GM18502 (cell line): ENCODE results near the gene OPCML.

ENCODE experiments used
- ATAC-seq: cut with Tn5 transposase; IDR thresholded peaks from one replicate; pipeline ENCODE4 v1.9.1; 2021; ENCODE audit warnings: mild to moderate bottlenecking; ENCODE audit not compliant: unreplicated experiment, poor library complexity

Gene OPCML

DNA sequence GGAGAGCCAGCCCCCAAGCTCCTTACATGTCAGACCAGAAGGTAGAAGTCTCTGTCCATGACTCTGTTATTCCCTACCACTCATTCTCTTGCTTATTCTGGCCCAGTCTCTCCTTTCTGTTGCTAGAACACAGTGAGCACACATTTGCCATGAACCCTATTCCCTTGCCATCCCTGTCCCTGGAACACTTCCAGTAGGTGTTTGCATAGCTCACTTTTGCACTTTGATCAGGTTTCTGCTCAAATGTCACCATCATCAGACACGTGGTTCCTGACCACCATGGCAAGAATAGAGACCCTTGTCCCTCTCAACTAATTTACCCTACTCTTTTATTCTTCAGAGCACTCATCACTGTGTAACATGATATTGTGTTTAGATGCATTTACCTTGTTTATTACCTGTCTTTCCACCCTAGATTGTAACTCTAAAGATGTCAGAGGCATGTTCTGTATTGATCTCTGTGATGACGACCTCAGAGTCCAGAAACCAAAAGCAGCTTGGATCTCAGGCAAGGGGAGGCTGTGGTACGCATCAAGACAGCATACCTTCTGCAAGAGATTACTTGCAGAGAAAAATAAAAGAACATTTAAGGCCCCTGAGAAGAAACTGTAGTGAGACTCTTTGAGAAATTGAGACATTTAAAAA, 606.4 kb downstream of the OPCML start:
- ATAC-seq: no peak

- no peak for ATAC-seq
Observed at GRCh38 chr11:132921597-132921996, 610.7 kb downstream of the OPCML start.

DNA sequence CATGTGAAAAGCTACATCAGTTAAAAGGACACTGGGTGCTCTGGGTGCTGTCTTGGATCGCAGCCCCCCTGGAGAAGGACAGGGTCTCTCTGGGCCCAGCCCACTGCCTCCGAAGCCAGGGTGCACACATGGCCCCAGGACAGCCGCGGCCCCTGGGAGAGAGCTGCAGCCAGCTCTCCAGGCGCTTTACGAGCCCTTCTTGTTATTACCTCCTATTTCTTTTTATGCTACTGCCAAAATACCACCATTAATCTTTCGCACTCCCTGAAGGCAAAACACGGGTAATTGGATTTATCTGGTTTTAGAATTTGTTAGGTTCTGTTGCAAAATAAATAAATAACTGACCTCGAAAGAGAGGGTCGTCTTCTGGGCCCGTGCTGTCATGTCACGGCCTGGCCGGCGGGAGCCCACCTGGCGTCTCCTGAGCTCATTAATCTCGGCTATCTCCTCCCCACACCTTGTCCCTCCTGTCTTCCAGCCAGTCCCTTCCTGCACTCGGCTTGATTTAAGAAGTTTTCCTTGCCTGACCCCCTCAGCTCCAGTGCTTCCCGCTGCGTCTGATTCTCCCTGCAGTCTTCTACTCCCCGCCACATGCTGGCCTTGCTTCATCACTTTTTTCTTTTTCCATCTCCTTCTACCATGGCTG, 611.7 kb downstream of the OPCML start:
- ATAC-seq: no peak

DNA sequence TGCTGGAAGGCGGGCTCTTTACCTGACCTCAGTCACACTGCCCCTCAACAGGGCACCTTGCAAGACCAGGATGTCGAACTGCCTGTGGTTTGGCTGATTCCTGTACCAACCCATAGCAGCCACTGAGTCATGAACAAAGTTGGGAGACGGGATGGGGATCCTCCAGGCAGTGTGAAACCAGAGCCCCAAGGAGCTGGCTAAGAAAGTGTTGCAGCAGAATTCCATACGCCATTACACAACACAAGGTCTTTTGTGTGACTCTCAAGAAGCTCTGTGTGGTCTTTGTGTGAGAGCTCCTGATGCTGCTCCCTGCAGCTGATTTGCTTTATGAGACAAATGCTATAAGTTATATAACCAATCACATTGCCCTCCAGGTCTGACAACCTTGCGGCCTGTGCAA, 617.7 kb downstream of the OPCML start:
- no peak for ATAC-seq

DNA sequence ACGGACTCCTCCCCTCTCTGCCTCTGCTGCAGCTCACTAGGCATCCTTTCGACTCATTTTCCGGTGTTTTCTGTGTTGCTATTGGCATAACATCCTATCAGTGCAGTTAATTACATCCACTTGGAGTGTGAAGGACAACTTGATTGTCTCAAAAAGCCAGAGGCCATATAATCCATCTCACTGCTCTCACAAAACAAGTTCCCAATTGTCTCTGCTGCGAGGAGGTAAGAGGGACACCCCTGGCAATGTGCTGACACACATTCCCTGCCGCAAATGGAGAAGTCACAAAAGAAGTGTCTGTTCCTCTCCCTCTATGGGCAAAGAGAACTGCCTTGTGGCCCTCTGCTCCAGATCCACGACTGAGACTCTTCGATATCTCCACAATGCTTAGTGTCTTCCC, 618.4 kb downstream of the OPCML start:
- no peak for ATAC-seq

DNA sequence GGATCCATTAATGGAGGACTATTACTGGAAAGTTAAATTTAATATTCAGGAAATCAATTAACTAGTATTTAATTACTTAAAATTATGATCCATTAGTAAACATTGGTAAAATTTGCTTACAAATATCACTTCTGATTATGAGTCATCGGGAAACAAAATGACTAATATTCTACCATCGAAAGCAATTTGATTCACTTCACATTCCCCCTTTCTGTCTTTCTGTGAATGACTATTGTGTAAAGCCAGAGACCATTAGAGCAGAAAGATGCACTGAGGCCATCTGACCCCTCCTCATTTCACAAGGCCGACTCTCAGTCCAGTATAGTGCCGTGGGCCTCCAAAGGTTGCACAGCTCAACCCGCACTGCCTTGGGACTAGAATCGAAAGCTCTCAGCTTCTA, 619.0 kb downstream of the OPCML start:
- ATAC-seq: peak; percentile 44

DNA sequence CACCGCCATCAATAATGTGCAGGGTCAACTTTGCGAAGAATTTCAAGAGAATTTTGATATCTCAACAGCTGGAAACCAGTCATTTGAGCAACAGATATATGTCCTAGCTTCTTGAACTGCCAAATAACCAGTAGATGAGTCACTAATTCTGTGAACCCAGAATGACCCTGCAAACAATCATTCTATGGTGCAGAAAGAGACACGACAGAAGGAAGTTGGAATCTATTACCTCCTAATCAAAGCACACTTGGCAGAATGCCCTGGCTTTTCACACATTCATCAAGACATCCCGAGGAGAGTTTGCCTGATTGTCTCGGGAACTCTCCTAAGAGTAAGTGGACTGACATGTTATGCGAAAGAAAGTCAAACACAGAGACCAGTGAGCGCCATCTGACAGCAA, 621.1 kb downstream of the OPCML start:
- no peak for ATAC-seq

DNA sequence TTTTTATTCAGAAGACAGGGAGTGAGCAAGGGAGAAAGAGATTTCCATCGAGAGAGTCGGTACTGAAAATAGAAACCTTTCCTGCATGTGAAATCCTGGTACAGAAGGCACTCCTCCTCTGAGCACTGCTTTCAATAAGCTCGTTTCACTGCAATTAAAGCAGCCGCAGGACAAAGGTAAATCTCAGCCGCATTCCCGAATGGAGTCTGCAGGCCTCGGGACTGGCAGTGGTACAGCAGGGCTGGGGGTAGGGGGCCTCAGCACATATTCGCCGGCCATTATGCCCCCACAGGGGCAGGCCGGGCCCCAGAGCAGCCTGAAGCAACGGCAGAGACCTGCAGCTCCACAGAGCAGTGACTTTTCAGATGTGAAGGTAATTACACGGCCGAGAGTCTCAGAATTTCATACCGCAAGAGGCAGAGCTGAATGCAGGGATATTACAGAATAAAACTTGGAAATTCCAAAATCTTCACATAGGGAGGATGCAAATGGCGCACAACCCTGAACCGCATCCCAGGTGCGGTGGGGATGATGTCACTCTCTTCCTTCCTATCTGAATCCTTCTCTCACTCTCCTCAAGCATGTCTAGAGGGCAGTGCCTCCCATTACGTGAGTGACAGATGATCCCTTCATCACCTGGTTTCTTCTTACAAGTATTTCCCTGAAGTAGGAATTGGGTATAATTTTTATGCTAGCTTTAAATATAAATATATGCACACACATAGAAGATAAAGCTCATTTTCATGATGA, 622.1 kb downstream of the OPCML start:
- ATAC-seq: no peak

DNA sequence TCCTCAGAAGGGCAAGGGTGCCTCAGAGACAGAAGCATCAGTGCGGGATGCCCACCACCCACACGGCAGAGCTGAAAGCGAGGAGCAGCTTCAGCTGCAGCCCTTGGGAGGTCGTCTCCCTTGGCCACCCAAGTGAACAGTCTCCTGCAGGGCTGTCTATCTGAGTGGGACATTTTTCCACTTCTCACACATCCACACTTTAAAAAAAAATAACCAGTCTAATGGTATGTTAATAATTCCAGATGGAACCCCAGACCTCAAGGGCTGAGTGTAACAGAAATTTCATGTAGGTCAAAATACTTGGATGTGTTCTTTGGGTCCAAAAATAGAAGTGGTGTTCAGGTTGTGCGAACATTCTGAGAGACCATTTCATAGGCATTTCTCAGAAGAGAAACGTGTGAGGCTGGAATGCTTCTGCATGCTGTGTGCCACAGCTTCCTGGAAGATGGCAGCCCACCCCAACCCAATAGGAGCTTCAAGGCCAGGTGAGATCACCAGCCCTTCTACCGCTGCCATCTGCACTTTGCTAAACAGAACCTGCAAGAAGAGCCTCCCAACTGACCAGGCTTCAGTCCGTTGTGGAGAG, 623.2 kb downstream of the OPCML start:
- ATAC-seq: no peak

DNA sequence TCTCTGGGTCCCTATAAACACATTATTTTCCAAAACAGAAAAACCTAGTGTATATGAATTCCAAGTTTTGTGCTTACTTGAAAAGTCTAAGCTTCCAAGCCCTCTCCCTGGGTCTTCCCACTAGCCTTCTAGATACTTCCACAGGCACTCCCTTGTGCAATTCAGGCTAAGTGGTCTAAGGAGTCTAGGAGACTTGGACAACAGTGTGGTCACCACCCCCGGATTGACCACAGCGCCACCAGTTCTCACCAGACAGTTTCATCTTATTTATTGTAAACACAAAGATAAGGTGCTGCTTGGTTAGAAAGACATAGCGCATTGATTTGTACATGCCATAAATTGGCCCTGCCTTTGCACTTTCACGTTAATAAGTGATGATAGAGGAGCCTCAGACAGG, 623.9 kb downstream of the OPCML start:
- no peak for ATAC-seq

- ATAC-seq: no peak
Observed at GRCh38 chr11:132907651-132908413, 624.5 kb downstream of the OPCML start.

DNA sequence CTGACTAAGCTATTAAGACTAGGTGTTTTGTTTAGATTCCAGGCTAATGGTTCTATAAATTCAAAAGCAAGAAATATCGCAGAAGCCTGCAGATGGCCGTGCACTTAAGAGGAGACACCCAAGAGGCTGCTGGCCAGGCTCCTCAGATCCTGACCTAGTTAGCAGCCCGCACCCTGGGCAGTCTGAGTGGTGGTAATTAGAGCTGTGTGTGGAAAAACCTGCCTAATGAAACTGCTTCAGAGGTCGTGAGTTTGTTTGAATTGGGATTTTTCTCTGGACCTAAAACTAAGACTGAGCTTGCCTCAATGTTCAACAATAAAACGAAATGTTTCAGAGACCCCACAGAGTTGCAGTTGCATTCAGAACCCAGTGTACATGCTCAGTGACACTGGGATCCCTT, 627.7 kb downstream of the OPCML start:
- no peak for ATAC-seq

GRCh38 chr11:132904091-132904490, 628.2 kb downstream of the OPCML start:
- no peak for ATAC-seq

DNA sequence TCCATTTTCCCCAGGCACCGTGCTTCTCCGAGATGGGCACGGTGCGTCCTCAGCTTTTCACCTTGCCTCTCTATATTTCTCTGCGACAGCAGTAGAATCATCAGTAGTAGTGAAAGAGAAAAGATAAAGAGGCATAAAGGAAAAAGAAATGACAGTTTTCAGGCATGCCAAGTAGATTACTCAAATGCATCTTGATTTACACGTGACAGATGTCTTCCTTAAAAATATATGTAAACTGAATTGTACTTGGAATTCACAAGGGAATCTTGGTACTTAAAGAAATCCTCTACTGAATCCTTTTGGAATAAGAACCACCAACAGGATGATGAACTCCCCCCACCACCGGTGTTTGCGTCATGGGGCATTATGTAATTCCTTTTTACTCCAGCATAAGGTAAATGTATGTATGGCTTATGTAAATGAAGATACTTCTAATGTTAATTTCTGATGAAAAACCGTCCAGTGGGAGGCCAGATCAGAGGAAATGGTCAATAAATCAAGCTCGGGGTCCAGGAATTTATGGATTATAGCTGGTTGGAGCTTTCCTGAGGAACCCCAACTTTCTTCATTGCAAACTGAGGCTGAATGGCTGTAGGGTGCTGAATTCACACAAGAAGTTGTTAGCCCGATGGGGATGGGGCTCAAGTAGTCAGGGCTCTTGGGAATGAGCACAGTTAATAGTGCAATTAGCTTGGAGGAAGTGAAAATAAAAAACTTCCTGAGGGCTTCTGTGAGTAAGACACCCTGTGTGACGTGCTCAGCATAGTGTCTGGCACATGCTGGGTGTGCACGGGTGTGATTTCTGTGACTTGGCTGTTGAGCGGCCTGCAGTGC, 630.4 kb downstream of the OPCML start:
- no peak for ATAC-seq

DNA sequence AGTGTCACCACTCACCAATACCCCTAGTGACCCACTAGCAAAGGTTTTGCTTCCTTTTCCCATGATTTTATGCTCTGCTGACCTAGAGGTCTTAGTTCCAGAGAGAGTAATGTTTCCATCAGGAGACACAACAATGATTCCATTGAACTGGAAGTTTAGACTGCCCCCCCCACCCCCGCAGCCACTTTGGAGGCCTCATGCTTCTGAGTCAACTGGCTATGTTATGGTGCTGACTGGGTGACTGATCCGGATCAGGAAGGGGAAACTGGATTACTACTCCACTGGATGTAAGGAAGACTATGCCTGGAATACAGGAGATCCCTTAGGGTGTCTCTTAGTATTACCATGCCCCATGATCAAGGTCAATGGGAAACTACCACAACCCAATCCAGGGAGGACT, 633.6 kb downstream of the OPCML start:
- ATAC-seq: no peak

DNA sequence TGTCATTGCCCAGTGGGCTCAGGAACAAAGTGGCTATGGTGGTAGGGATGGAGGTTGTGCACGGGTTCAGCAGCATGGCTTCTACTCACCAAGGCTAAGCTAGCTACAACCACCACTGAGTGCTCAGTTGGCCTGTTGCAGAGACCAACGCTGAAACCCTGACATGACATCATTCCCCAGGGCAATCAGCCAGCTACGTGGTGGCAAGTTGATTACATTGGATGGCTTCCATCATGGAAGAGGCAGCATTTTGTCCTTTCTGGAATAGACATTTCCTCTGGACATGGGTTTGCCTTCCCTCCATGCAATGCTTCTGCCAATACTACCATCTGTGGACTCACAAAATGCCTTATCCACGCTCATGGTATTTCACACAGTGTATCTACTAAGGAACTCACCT, 634.3 kb downstream of the OPCML start:
- no peak for ATAC-seq

- ATAC-seq: no peak
Observed at GRCh38 chr11:132895340-132895739, 637.0 kb downstream of the OPCML start.

DNA sequence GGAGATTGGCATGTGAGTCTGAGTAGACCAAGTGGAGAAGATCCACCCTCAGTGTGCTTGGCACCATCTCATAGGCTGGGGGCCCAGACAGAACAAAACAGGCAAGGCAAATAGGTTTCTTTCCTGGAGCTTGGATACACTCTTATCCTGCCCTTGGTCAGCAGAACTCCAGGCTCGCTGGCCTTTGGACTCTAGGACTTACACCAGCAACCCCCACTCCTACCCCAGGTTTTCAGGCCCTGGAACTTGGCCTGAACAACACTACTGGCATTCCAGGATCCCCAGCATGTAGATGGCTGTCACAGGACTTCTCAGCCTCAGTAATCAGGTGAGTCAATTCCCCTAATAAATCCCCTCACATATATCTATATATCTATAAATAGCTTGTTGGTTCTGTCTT, 637.7 kb downstream of the OPCML start:
- no peak for ATAC-seq

- ATAC-seq: no peak
Observed at GRCh38 chr11:132892876-132893275, 639.4 kb downstream of the OPCML start.

GRCh38 chr11:132888226-132888625, 644.1 kb downstream of the OPCML start:
- ATAC-seq: no peak
